ENCODE data around the gene JAG2.

Gene JAG2

GRCh38 chr14:105196265-105196960 is 27.8 kb upstream of the JAG2 start:
- Mint-ChIP-seq H3K4me1 (peaks cover 40% of the 10 kb centered on the region), H3K27me3 (peaks cover 74% of the 10 kb centered on the region), H3K36me3 (no peaks in the 10 kb centered on the region), H3K9me3 (no peaks in the 10 kb centered on the region), H3K27ac (no peak overlapping the region), H3K4me3 (no peak overlapping the region)
- no peak for ATAC-seq

- ATAC-seq, result no peak
- no peak overlapping the region for H3K4me3 Mint-ChIP-seq
- no peak overlapping the region for H3K27ac Mint-ChIP-seq
- peaks cover 47% of the 10 kb centered on the region for H3K4me1 Mint-ChIP-seq
- peaks cover 76% of the 10 kb centered on the region for H3K27me3 Mint-ChIP-seq
- no peaks in the 10 kb centered on the region for H3K9me3 Mint-ChIP-seq
- no peaks in the 10 kb centered on the region for H3K36me3 Mint-ChIP-seq
Observed at GRCh38 chr14:105195522-105196264, 27.1 kb upstream of the JAG2 start.

GRCh38 chr14:105195051-105195450 is 26.5 kb upstream of the JAG2 start:
- no peak for ATAC-seq
- peaks cover 76% of the 10 kb centered on the region for H3K27me3 Mint-ChIP-seq
- H3K27ac Mint-ChIP-seq, result peak overlapping the region; percentile 8
- H3K36me3 Mint-ChIP-seq, result no peaks in the 10 kb centered on the region
- no peaks in the 10 kb centered on the region for H3K9me3 Mint-ChIP-seq
- no peak overlapping the region for H3K4me3 Mint-ChIP-seq
- peaks cover 51% of the 10 kb centered on the region for H3K4me1 Mint-ChIP-seq

GRCh38 chr14:105193916-105194782 is 25.6 kb upstream of the JAG2 start:
- Mint-ChIP-seq H3K36me3 (no peaks in the 10 kb centered on the region), H3K27ac (peak overlapping the region; percentile 8), H3K4me3 (peak overlapping the region; percentile 34), H3K4me1 (peaks cover 51% of the 10 kb centered on the region), H3K27me3 (peaks cover 76% of the 10 kb centered on the region), H3K9me3 (no peaks in the 10 kb centered on the region)
- peak; percentile 8 for ATAC-seq

GRCh38 chr14:105192866-105193731 is 24.5 kb upstream of the JAG2 start:
- ATAC-seq, result peak; percentile 37
- H3K27ac Mint-ChIP-seq, result peak overlapping the region; percentile 27
- H3K4me3 Mint-ChIP-seq, result peak overlapping the region; percentile 26
- H3K9me3 Mint-ChIP-seq, result peaks cover 2% of the 10 kb centered on the region
- peaks cover 48% of the 10 kb centered on the region for H3K4me1 Mint-ChIP-seq
- H3K27me3 Mint-ChIP-seq, result peaks cover 76% of the 10 kb centered on the region
- H3K36me3 Mint-ChIP-seq, result no peaks in the 10 kb centered on the region

GRCh38 chr14:105187935-105188524 is 19.5 kb upstream of the JAG2 start:
- Mint-ChIP-seq H3K9me3 (peaks cover 4% of the 10 kb centered on the region), H3K36me3 (no peaks in the 10 kb centered on the region), H3K27ac (no peak overlapping the region), H3K27me3 (peaks cover 80% of the 10 kb centered on the region), H3K4me1 (peaks cover 21% of the 10 kb centered on the region), H3K4me3 (no peak overlapping the region)
- no peak for ATAC-seq

- ATAC-seq, result no peak
- H3K4me1 Mint-ChIP-seq, result peaks cover 17% of the 10 kb centered on the region
- no peaks in the 10 kb centered on the region for H3K36me3 Mint-ChIP-seq
- H3K27ac Mint-ChIP-seq, result no peak overlapping the region
- peaks cover 4% of the 10 kb centered on the region for H3K9me3 Mint-ChIP-seq
- no peak overlapping the region for H3K4me3 Mint-ChIP-seq
- peaks cover 80% of the 10 kb centered on the region for H3K27me3 Mint-ChIP-seq
Observed at GRCh38 chr14:105187116-105187515, 18.5 kb upstream of the JAG2 start.

GRCh38 chr14:105185973-105186372 is 17.4 kb upstream of the JAG2 start:
- H3K27ac Mint-ChIP-seq, result no peak overlapping the region
- H3K9me3 Mint-ChIP-seq, result peaks cover 4% of the 10 kb centered on the region
- peaks cover 11% of the 10 kb centered on the region for H3K4me1 Mint-ChIP-seq
- peaks cover 73% of the 10 kb centered on the region for H3K27me3 Mint-ChIP-seq
- no peak overlapping the region for H3K4me3 Mint-ChIP-seq
- no peak for ATAC-seq
- H3K36me3 Mint-ChIP-seq, result no peaks in the 10 kb centered on the region

GRCh38 chr14:105185001-105185400 is 16.4 kb upstream of the JAG2 start:
- no peak for ATAC-seq
- no peak overlapping the region for H3K27ac Mint-ChIP-seq
- H3K36me3 Mint-ChIP-seq, result no peaks in the 10 kb centered on the region
- H3K9me3 Mint-ChIP-seq, result peaks cover 4% of the 10 kb centered on the region
- H3K27me3 Mint-ChIP-seq, result peaks cover 63% of the 10 kb centered on the region
- peaks cover 6% of the 10 kb centered on the region for H3K4me1 Mint-ChIP-seq
- H3K4me3 Mint-ChIP-seq, result no peak overlapping the region

GRCh38 chr14:105184461-105184860 is 15.9 kb upstream of the JAG2 start:
- Mint-ChIP-seq H3K4me1 (peaks cover 11% of the 10 kb centered on the region), H3K36me3 (no peaks in the 10 kb centered on the region), H3K27ac (no peak overlapping the region), H3K9me3 (peaks cover 4% of the 10 kb centered on the region), H3K4me3 (no peak overlapping the region), H3K27me3 (peaks cover 58% of the 10 kb centered on the region)
- no peak for ATAC-seq

GRCh38 chr14:105182296-105183020 is 13.9 kb upstream of the JAG2 start:
- Mint-ChIP-seq H3K27me3 (peaks cover 49% of the 10 kb centered on the region), H3K9me3 (no peaks in the 10 kb centered on the region), H3K4me3 (no peak overlapping the region), H3K36me3 (no peaks in the 10 kb centered on the region), H3K27ac (no peak overlapping the region), H3K4me1 (peaks cover 11% of the 10 kb centered on the region)
- no peak for ATAC-seq

- Mint-ChIP-seq H3K4me1 (peaks cover 11% of the 10 kb centered on the region), H3K27ac (no peak overlapping the region), H3K4me3 (no peak overlapping the region)
Observed at GRCh38 chr14:105181549-105182295, 13.1 kb upstream of the JAG2 start.

More at GRCh38 chr14:105181549-105182295, 13.1 kb upstream of the JAG2 start:
- Mint-ChIP-seq H3K27me3 (peaks cover 44% of the 10 kb centered on the region), H3K36me3 (no peaks in the 10 kb centered on the region), H3K9me3 (no peaks in the 10 kb centered on the region)
- no peak for ATAC-seq

Data from stimulated activated memory B cell treated with anti-CD40 and anti-IgM and Interleukin-4, amounts not matched to agents 10 μg/mL and 1 μg/mL and 100 μg/mL, for 72 hours (primary cell).